PC-9 (cell line): Measurements from ENCODE around the gene RETREG1.

Experiments used
- EZH2 ChIP-seq: fragments of 200-600 bp; sonication (generic); IDR thresholded peaks from 2 replicates; pipeline ENCODE4 v1.8.0; 2017; ENCODE audit warnings: antibody characterized with exemption, low read depth
- TF ChIP-seq, protein P1 (sequence below): fragments of 200-600 bp; sonication (generic); conservative IDR thresholded peaks from 2 replicates; pipeline ENCODE4 v1.6.1; 2017; ENCODE audit warnings: mixed run types, antibody characterized with exemption, mild to moderate bottlenecking, moderate library complexity

DNA sequence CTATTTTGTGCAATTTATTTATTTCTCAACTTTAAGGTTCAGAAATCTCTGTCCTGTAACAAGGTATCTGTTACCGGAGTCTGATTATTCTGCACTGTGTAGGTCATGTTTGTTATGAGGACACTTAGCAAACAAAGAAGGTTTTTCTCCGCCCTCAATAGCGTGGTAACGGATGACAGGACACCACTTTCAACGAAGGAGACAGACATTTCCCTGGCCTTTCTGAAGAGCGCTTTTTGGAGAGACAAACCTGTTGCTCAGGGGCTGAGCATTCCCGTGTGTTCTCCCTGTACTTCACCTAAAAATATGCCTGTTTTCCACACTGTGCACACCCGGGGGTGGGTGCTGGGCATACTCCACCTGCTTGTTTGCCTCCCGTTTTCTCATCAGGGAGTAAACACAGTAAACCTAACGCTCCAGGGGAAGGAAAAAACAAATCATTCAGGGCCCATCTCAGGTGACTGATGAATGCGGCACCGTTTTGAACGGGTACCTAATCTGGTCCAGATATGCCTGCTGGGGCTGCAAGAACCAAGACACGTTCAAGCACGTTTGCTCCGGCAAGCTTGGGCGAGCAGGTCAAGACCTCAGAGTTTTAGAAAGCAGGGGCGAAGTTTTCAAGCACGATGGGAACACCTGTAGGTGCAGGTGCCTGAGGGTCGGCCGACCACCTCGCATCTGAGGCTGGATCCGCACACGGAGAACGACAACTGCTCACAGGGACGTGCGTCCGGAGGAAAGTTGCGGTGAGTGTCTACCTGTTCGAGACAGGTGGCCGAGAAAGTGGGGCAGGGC, 859 bp downstream of the RETREG1 start:
- TF ChIP-seq, protein P1, sequence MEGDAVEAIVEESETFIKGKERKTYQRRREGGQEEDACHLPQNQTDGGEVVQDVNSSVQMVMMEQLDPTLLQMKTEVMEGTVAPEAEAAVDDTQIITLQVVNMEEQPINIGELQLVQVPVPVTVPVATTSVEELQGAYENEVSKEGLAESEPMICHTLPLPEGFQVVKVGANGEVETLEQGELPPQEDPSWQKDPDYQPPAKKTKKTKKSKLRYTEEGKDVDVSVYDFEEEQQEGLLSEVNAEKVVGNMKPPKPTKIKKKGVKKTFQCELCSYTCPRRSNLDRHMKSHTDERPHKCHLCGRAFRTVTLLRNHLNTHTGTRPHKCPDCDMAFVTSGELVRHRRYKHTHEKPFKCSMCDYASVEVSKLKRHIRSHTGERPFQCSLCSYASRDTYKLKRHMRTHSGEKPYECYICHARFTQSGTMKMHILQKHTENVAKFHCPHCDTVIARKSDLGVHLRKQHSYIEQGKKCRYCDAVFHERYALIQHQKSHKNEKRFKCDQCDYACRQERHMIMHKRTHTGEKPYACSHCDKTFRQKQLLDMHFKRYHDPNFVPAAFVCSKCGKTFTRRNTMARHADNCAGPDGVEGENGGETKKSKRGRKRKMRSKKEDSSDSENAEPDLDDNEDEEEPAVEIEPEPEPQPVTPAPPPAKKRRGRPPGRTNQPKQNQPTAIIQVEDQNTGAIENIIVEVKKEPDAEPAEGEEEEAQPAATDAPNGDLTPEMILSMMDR, result no peak
- no peak for TF ChIP-seq EZH2
